GM21367 (cell line): Measurements from ENCODE around the gene DLX5.

Source experiments
- ATAC-seq: cut with Tn5 transposase; IDR thresholded peaks from one replicate; pipeline ENCODE4 v1.9.1; 2021; ENCODE audit not compliant: unreplicated experiment

Gene DLX5

GRCh38 chr7:96992192-96993005, 32.2 kb downstream of the DLX5 start:
- ATAC-seq = no peak

DNA sequence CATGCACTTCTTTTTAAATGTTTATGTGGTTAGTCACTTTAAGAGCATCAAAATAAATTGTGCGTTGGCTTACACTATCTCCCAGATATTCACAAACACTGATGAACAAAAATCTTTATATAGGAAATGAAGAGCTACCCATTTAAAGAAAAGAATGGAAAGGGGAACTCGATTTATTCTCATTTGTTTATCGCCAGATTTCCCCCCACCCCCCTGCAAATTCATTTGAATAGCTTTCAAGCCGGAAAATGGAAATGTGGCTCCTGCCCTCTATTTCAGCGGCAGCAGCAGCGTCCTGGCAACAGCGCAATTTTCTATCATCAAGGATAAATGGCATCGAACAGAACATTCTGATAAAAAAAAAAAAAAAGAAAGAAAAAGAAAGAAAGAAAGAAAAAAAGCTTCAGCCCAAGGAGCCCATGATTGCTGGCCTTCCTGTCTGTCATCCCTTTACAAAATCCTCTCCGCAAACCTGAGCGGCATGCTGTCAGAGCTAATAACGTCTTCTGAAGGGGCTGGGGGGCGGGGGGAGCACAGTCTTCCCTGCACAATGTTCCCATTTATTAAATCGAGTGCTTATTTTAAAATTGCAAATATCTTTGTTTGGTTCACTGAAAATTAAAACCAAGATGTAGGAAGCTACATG, 33.0 kb downstream of the DLX5 start:
- ATAC-seq = no peak

DNA sequence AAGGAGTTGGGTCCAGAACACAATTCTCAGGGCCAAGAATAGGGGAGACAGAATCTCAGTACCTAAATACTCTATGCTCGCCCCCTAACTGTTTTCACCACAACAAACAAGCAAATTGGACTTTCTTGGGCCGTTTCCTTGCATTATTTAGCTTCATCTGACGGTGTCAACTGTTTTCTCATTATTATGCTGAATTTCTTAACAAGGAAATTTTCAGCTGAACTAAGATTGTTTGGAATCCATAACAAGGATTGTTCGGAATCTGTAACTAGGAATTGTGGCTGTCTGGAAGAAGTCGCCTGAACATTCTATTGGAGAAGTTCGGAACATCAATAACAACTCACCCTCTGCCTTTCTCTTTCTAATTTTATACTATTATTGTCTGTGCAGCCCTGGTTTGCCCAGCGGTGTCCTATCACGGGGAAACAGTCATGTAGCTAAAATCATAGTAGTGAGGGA, 34.7 kb downstream of the DLX5 start:
- ATAC-seq = no peak

GRCh38 chr7:96989241-96989858, 35.3 kb downstream of the DLX5 start:
- no peak for ATAC-seq

DNA sequence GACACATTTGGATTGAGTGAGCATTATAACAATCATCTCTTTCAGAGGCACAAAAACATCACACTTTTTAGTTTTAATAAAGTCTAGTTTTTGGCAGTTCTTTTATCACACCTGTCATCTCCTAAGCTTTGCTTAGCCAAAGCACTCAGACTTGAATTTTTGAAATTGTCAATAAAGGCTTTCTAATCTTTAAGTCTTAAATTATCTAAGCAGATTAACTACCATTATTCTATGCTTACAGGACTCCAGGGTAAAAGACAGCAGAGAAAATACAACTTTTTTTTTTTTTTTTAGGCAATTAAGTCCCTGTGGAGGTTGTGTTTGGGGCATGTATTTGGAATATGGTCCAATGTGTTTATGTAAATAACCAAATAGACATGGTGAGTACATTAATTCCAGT, 36.9 kb downstream of the DLX5 start:
- ATAC-seq = no peak

DNA sequence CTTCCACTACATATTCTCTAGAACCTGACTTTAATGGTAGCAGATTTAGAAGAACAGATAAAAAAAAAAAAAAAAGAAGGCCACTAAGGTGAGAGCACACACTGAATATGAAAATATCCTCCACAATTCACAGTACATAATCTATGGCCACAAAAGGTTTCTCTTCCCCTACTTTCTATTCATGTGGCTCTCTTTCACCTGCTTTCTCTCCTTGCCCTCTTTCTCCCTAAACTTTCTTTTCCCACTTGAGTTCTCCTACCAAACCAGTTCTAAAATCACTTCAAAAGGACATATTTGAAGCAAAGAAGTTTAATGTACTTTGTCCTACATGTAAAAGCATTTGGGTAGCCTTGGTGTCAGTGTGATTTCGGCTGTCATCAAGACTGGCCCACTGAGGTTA, 37.7 kb downstream of the DLX5 start:
- ATAC-seq = no peak

GRCh38 chr7:96985992-96986391, 38.6 kb downstream of the DLX5 start:
- no peak for ATAC-seq

DNA sequence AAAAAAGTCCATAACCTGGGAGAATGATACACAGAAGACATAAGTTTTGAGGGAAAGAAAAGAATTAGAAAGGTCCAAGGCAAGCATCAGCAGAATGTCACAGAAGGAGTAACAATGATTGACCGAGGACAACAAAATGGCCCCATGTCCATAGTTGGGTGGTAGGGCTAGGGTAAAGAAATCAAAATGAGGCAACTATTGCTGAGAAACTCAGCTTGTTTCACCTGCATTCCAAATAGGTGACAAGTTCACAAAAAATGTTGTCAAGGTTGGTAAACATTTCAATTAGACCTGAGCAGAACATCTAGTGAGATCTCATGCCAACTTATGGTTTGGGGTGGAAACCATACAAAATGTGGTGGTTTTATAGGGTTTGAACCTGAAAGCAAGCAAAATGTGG, 42.0 kb downstream of the DLX5 start:
- no peak for ATAC-seq

- ATAC-seq = no peak
Measured at GRCh38 chr7:96979551-96980276, 44.9 kb downstream of the DLX5 start.

DNA sequence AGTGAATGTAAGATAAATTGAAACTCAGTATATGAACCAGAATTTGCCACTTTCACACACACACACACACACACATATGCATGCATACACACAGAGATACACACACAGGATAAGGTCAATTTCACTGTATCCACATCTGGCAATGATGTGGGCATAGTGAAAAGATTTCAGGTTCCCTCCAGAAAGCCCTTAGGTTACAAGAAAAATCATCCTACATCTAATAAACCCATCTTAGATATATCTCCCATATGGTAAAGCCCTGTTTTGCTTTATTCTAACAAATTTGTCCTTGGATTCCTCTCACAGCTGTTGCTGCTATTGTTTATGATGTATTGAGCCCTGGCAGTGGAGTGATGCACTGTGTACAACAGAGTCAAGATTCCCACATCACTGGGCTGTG, 47.2 kb downstream of the DLX5 start:
- no peak for ATAC-seq

DNA sequence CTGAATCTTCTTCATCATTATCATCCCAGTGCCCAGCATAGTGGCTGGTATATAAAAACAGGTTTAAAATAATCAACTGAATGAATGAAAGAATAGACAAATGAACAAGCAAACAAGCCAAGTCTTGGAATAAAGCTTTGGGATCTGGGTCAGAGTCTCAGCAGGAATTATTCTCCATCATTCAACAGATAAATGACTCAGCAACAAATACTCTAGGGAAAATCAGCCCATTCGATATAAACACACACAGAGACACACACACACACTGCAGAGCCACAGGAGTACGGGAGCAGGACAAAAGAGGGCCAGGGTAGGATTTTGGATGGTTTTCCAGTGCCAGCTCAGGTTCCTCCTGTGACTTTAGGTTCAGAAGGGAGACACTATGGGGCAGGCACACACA, 48.5 kb downstream of the DLX5 start:
- no peak for ATAC-seq

DNA sequence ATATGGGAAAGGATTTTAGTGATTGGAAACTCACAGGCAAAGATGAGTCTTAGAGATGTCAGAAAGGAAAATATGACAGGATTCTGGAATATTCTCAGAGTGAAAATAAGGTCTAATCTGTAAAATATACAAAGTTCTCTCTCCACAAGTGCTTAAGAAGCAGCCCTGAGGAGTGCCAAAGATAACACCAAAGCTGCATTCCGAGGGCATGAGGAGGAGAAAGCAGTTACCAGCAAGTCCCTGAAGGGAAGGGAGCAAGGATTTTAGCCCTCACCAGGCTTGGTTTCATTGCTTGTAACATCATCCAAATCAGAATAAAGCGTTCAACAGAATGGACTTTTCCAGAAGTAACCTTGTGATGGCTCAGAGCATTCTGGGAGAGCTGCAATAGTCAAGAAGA, 50.6 kb downstream of the DLX5 start:
- no peak for ATAC-seq

- no peak for ATAC-seq
Measured at GRCh38 chr7:96970739-96971138, 53.9 kb downstream of the DLX5 start.
